Upper lobe of left lung (tissue), 6 donors: ENCODE results near the gene SMURF2. TPM values are rescaled to one million over a fixed set of nuclear protein-coding genes. Genes with fewer than 3 reads are reported as not detected.
A peak's percentile ranks its signal among the peaks of the same experiment; 100 is the strongest.

ENCODE experiments used
- ATAC-seq, 2 donors: fragments of 200-7000 bp; cut with Tn5 transposase; one replicate each; pipeline ENCODE4 v1.9.1; 2022; ENCODE audit warnings: mild to moderate bottlenecking in 2 of 2, moderate library complexity in 2 of 2; ENCODE audit not compliant: low FRiP score in 2 of 2
- DNase-seq, 2 donors: peaks; one replicate each; pipeline ENCODE4 v3.0.0-alpha.2; 2019 to 2020
- H3K27ac ChIP-seq, 4 donors: fragments of 200-600 bp; sonication (generic); one replicate each; pipeline ENCODE4 v1.5.1; 2016 to 2019
- H3K27me3 ChIP-seq, 4 donors: fragments of 200-600 bp; sonication (generic); one replicate each; pipeline ENCODE4 v1.5.1; 2017 to 2019
- H3K36me3 ChIP-seq, 4 donors: fragments of 200-600 bp; sonication (generic); one replicate each; pipeline ENCODE4 v1.5.1; 2016 to 2019
- H3K4me1 ChIP-seq, 4 donors: fragments of 200-600 bp; sonication (generic); one replicate each; pipeline ENCODE4 v1.5.1; 2018 to 2019
- H3K4me3 ChIP-seq, 4 donors: fragments of 200-600 bp; sonication (generic); one replicate each; pipeline ENCODE4 v1.5.1; 2017 to 2019; ENCODE audit warnings: mild to moderate bottlenecking in 2 of 4, moderate library complexity in 1 of 4
- H3K9me3 ChIP-seq, 4 donors: fragments of 200-600 bp; sonication (generic); one replicate each; pipeline ENCODE4 v1.5.1; 2018 to 2019
- CTCF ChIP-seq, 6 experiments: fragments of 450-650 bp in 4 of 6; fragments of 200-600 bp in 2 of 6; sonication (generic) in 2 of 6; IDR thresholded peaks; one replicate each; pipeline ENCODE4 v1.5.1; 2016 to 2019; ENCODE audit warnings: antibody characterized with exemption in 6 of 6
- EP300 ChIP-seq, 4 donors: sonication (generic); formaldehyde crosslinking; IDR thresholded peaks; one replicate each; pipeline ENCODE4 v1.5.1; 2017; ENCODE audit warnings: antibody characterized with exemption in 4 of 4, control low read depth in 2 of 4
- POLR2A ChIP-seq, 4 donors: fragments of 450-650 bp; IDR thresholded peaks; one replicate each; pipeline ENCODE4 v1.5.1; 2016 to 2017; ENCODE audit warnings: antibody characterized with exemption in 4 of 4, mild to moderate bottlenecking in 2 of 4
- POLR2AphosphoS5 ChIP-seq, 2 donors: sonication (generic); formaldehyde crosslinking; IDR thresholded peaks; one replicate each; pipeline ENCODE4 v1.5.1; 2017; ENCODE audit warnings: antibody characterized with exemption in 2 of 2
- WGBS, 2 donors: methylation state at CpG; one replicate each; pipeline ENCODE4 v1.1.5; 2017 to 2018; 5-methylcytosine and 5-hydroxymethylcytosine counted together
- total RNA-seq, 6 donors: library from RNA; depleted of rRNA in 4 of 6; stranded (reverse); fragments of >200 nt in 4 of 6; gene quantifications; one replicate each; pipeline versions ENCODE4 v1.1.0 to v1.2.1, GENCODE V29; 2016 to 2021
- donor health status: DM: no; HTN: no; CAD: no; lungs with moderate emphysema.
- donor health status: DM: no; HTN: yes; CAD: no; lungs with severe emphysema.

The SMURF2 gene
- total RNA-seq, 6 donors from 2014 or later = 24.1 to 58.2 (median 34.9) TPM

- H3K36me3 ChIP-seq = peaks cover 0 to 16% (median 8%) of the 10 kb centered on the region in 4 donors
- peaks cover 0 to 25% (median 21%) of the 10 kb centered on the region in 4 donors for H3K4me1 ChIP-seq
- H3K9me3 ChIP-seq = no peaks in the 10 kb centered on the region
- no peak for DNase-seq
- peak overlapping the region in 1 of 4 donors; percentile 21 for H3K27ac ChIP-seq
- no peaks in the 10 kb centered on the region for H3K27me3 ChIP-seq
- TF ChIP-seq POLR2A (IDR thresholded peaks at IDR 0.05) (no peak), POLR2AphosphoS5 (IDR thresholded peaks at IDR 0.05) (no peak), CTCF (IDR thresholded peaks at IDR 0.05) (no peak), EP300 (IDR thresholded peaks at IDR 0.05) (no peak)
- 56 to 68% methylated on average over 1 of the region's 1 CpG for WGBS, 2 donors
- H3K4me3 ChIP-seq = no peak overlapping the region
- no peak for ATAC-seq
These were observed 62.3 kb downstream of the SMURF2 start for GRCh38 chr17:64599827-64600226.

GRCh38 chr17:64599187-64599676 is 62.9 kb downstream of the SMURF2 start:
- no peak overlapping the region for H3K4me3 ChIP-seq
- TF ChIP-seq EP300 (IDR thresholded peaks at IDR 0.05) (no peak), POLR2A (IDR thresholded peaks at IDR 0.05) (no peak), POLR2AphosphoS5 (IDR thresholded peaks at IDR 0.05) (peak in 1 of 2 donors; percentile 16)
- WGBS, 2 donors = 25 to 37% methylated on average over 10 of the region's 10 CpGs
- no peaks in the 10 kb centered on the region for H3K27me3 ChIP-seq
- peaks cover 0 to 22% (median 9%) of the 10 kb centered on the region in 4 donors for H3K36me3 ChIP-seq
- DNase-seq = peak in 1 of 2 donors; percentile 54
- peak overlapping the region in 3 of 4 donors; percentile 16 to 40 (median 39) for H3K27ac ChIP-seq
- H3K9me3 ChIP-seq = no peaks in the 10 kb centered on the region
- peaks cover 4 to 24% (median 20%) of the 10 kb centered on the region in 4 donors for H3K4me1 ChIP-seq
- ATAC-seq = peak in 1 of 2 donors; percentile 56

GRCh38 chr17:64598672-64599071 is 63.4 kb downstream of the SMURF2 start:
- no peaks in the 10 kb centered on the region for H3K27me3 ChIP-seq
- peak overlapping the region in 1 of 4 donors; percentile 39 for H3K27ac ChIP-seq
- H3K4me1 ChIP-seq = peaks cover 4 to 24% (median 19%) of the 10 kb centered on the region in 4 donors
- no peak overlapping the region for H3K4me3 ChIP-seq
- DNase-seq (no peak), ATAC-seq (no peak)
- WGBS, 2 donors = 69 to 81% methylated on average over 2 of the region's 2 CpGs
- no peaks in the 10 kb centered on the region for H3K9me3 ChIP-seq
- peaks cover 0 to 26% (median 12%) of the 10 kb centered on the region in 4 donors for H3K36me3 ChIP-seq
- TF ChIP-seq POLR2A (IDR thresholded peaks at IDR 0.05) = no peak
- no peak for TF ChIP-seq EP300 (IDR thresholded peaks at IDR 0.05)
- TF ChIP-seq POLR2AphosphoS5 (IDR thresholded peaks at IDR 0.05) = no peak
- no peak for TF ChIP-seq CTCF (IDR thresholded peaks at IDR 0.05)

- peaks cover 0 to 43% (median 23%) of the 10 kb centered on the region in 4 donors for H3K36me3 ChIP-seq
These were observed 65.1 kb downstream of the SMURF2 start for GRCh38 chr17:64596988-64597387.

GRCh38 chr17:64596439-64596838 is 65.7 kb downstream of the SMURF2 start:
- Histone ChIP-seq H3K9me3 (no peaks in the 10 kb centered on the region), H3K36me3 (peaks cover 0 to 49% (median 28%) of the 10 kb centered on the region in 4 donors), H3K4me3 (no peak overlapping the region), H3K27ac (peak overlapping the region in 1 of 4 donors; percentile 30), H3K4me1 (peaks cover 4 to 22% (median 16%) of the 10 kb centered on the region in 4 donors), H3K27me3 (no peaks in the 10 kb centered on the region)
- DNase-seq (no peak), ATAC-seq (no peak)
- no peak for TF ChIP-seq CTCF (IDR thresholded peaks at IDR 0.05)
- TF ChIP-seq POLR2A (IDR thresholded peaks at IDR 0.05) = no peak
- no peak for TF ChIP-seq EP300 (IDR thresholded peaks at IDR 0.05)
- TF ChIP-seq POLR2AphosphoS5 (IDR thresholded peaks at IDR 0.05) = no peak
- 34 to 54% methylated on average over 2 of the region's 2 CpGs for WGBS, 2 donors

More at GRCh38 chr17:64596988-64597387, 65.1 kb downstream of the SMURF2 start:
- H3K4me1 ChIP-seq = peaks cover 4 to 22% (median 16%) of the 10 kb centered on the region in 4 donors
- H3K9me3 ChIP-seq = no peaks in the 10 kb centered on the region
- no peak overlapping the region for H3K4me3 ChIP-seq
- H3K27me3 ChIP-seq = no peaks in the 10 kb centered on the region
- TF ChIP-seq CTCF (IDR thresholded peaks at IDR 0.05) = no peak
- no peak for TF ChIP-seq POLR2AphosphoS5 (IDR thresholded peaks at IDR 0.05)
- no peak for TF ChIP-seq EP300 (IDR thresholded peaks at IDR 0.05)
- DNase-seq (no peak), ATAC-seq (no peak)
- 88 to 100% methylated on average over 1 of the region's 1 CpG for WGBS, 2 donors
- H3K27ac ChIP-seq = peak overlapping the region in 1 of 4 donors; percentile 30
